Adrenal gland (tissue), 19 donors: Measurements from ENCODE around the gene CCDC80. TPM values are rescaled to one million over a fixed set of nuclear protein-coding genes. Genes with fewer than 3 reads are reported as not detected.
A peak's percentile ranks its signal among the peaks of the same experiment; 100 is the strongest.

ENCODE experiments used
- DNase-seq, 7 donors: peaks; one replicate each; pipeline ENCODE4 v3.0.0-alpha.2; 2019 to 2020
- H3K27ac ChIP-seq, 5 donors: fragments of 200-600 bp; sonication (generic) in 4 of 5; 1 replicate in 3 of 5; 2 replicates in 2 of 5; pipeline versions ENCODE4 v1.5.1 to v1.8.0; 2016 to 2020; ENCODE audit warnings: mild to moderate bottlenecking in 1 of 5
- H3K27me3 ChIP-seq: fragments of 200-600 bp; 2 replicates; pipeline ENCODE4 v1.8.0; 2021
- H3K36me3 ChIP-seq, 2 donors: fragments of 200-600 bp; replicated peaks in 1 of 2; 1 replicate in 1 of 2; 2 replicates in 1 of 2; pipeline versions ENCODE4 v1.5.1 to v1.8.0; 2018 to 2022
- H3K4me1 ChIP-seq, 2 donors: fragments of 200-600 bp; replicated peaks in 1 of 2; 1 replicate in 1 of 2; 2 replicates in 1 of 2; pipeline versions ENCODE4 v1.5.1 to v1.8.0; 2018 to 2021
- H3K4me3 ChIP-seq, 4 donors: fragments of 200-600 bp; sonication (generic) in 3 of 4; one replicate each; pipeline ENCODE4 v1.5.1; 2016 to 2018
- H3K9me3 ChIP-seq, 3 donors: fragments of 200-600 bp; sonication (generic) in 1 of 3; replicated peaks in 1 of 3; 1 replicate in 2 of 3; 2 replicates in 1 of 3; pipeline versions ENCODE4 v1.5.1 to v1.8.0; 2016 to 2021
- CTCF ChIP-seq, 6 experiments: fragments of 450-650 bp in 4 of 6; fragments of 200-600 bp in 2 of 6; sonication (generic) in 1 of 6; IDR thresholded peaks; 1 replicate in 5 of 6; 2 replicates in 1 of 6; pipeline versions ENCODE4 v1.5.1 to v1.8.0; 2016 to 2021; ENCODE audit warnings: antibody characterized with exemption in 6 of 6, mild to moderate bottlenecking in 2 of 6, moderate library complexity in 1 of 6
- POLR2A ChIP-seq, 2 donors: fragments of 450-650 bp; IDR thresholded peaks; one replicate each; pipeline ENCODE4 v1.6.1; 2017; ENCODE audit warnings: antibody characterized with exemption in 2 of 2, mild to moderate bottlenecking in 2 of 2, moderate library complexity in 1 of 2
- WGBS, 4 donors: extraction: QIAGEN DNeasy Blood & Tissue Kit in 2 of 4; methylation state at CpG; one replicate each; pipeline versions ENCODE4 v1.1.5 to v1.1.7; 2013 to 2017; 5-methylcytosine and 5-hydroxymethylcytosine counted together
- intact Hi-C, 2 donors: fragments of 100-400 bp; cut with DNase I; formaldehyde crosslinking; loops; one replicate each; pipeline versions ENCODE4 v1.14.1 to v1.15.0; 2022 to 2023
- long read RNA-seq, 10 donors: library from polyadenylated mRNA in 3 of 10; unstranded in 2 of 10; stranded (forward) in 1 of 10; transcript quantifications; one replicate each; pipeline ENCODE4 v2.0.0 and lab custom pipeline, GENCODE V29; 2021 to 2026
- polyA plus RNA-seq, 3 donors: library from polyadenylated mRNA; stranded (reverse); fragments of 200-250 nt in 2 of 3; fragments of 350-450 nt in 1 of 3; fragmentation: Illumina TruSeq in 1 of 3; extraction: RNeasy Lipid Tissue Mini Kit (QIAGEN cat#74804) in 1 of 3; gene quantifications; one replicate each; pipeline ENCODE4 v1.2.3, GENCODE V29; 2013 to 2014
- total RNA-seq, 9 donors: library from RNA; depleted of rRNA in 4 of 9; stranded (reverse); fragments of >200 nt in 4 of 9; fragments of 120-200 nt in 1 of 9; fragmentation: NEBNext Ultra II Directional in 1 of 9; extraction: Animal tissue kit (Norgen Biotek cat#: 25700) in 1 of 9; gene quantifications; one replicate each; pipeline versions ENCODE4 v1.1.0 to v1.2.4, GENCODE V29; 2013 to 2023
- donor health status: healthy with polysubstance abuse.
- donor health status: Bipolar disorder and iron deficiency.
- donor health status: DM: yes; HTN: yes; CAD: no.
- donor health status: DM: no; HTN: no; CAD: no.
- donor health status: DM: no; HTN: no; CAD: no.
- donor health status: DM: yes; HTN: yes; CAD: no.

Gene CCDC80, protein sequence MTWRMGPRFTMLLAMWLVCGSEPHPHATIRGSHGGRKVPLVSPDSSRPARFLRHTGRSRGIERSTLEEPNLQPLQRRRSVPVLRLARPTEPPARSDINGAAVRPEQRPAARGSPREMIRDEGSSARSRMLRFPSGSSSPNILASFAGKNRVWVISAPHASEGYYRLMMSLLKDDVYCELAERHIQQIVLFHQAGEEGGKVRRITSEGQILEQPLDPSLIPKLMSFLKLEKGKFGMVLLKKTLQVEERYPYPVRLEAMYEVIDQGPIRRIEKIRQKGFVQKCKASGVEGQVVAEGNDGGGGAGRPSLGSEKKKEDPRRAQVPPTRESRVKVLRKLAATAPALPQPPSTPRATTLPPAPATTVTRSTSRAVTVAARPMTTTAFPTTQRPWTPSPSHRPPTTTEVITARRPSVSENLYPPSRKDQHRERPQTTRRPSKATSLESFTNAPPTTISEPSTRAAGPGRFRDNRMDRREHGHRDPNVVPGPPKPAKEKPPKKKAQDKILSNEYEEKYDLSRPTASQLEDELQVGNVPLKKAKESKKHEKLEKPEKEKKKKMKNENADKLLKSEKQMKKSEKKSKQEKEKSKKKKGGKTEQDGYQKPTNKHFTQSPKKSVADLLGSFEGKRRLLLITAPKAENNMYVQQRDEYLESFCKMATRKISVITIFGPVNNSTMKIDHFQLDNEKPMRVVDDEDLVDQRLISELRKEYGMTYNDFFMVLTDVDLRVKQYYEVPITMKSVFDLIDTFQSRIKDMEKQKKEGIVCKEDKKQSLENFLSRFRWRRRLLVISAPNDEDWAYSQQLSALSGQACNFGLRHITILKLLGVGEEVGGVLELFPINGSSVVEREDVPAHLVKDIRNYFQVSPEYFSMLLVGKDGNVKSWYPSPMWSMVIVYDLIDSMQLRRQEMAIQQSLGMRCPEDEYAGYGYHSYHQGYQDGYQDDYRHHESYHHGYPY
- 10 to 100 TPM in 8 of 9 donors, 1 to 10 TPM in 1; 5.7 to 65.3 (median 16.2) TPM for total RNA-seq
- polyA plus RNA-seq, result 10 to 100 TPM; 12.4 to 24.6 (median 19.7) TPM
- long read RNA-seq, donor 1, partial matches to known transcripts, result 0 of 4 reads
- long read RNA-seq, donor 1, other reads (novel, unspliced or antisense), result 0 of 4 reads
- long read RNA-seq, donor 2, partial matches to known transcripts, result 0 of 3 reads
- long read RNA-seq, donor 2, other reads (novel, unspliced or antisense), result 0 of 3 reads
- long read RNA-seq, donor 3, partial matches to known transcripts, result 0 of 3 reads
- long read RNA-seq, donor 3, other reads (novel, unspliced or antisense), result 0 of 3 reads
- long read RNA-seq, donor 4, partial matches to known transcripts, result 6 of 6 reads
- long read RNA-seq, donor 4, other reads (novel, unspliced or antisense), result 0 of 6 reads
- long read RNA-seq, donor 5, full-length matches to known transcripts, result 38 of 48 reads
- long read RNA-seq, donor 5, partial matches to known transcripts, result 4 of 48 reads
- long read RNA-seq, donor 5, other reads (novel, unspliced or antisense), result 6 of 48 reads
- long read RNA-seq, donor 6, partial matches to known transcripts, result 12 of 16 reads
- long read RNA-seq, donor 6, other reads (novel, unspliced or antisense), result 3 of 16 reads
- long read RNA-seq, donor 7, transcript CCDC80-207 (3 exons, 681 nt), result major isoform, 6 of 11 reads
- long read RNA-seq, donor 7, partial matches to known transcripts, result 5 of 11 reads
- long read RNA-seq, donor 7, other reads (novel, unspliced or antisense), result 0 of 11 reads
- long read RNA-seq, donor 8, full-length matches to known transcripts, result 9 of 22 reads
- long read RNA-seq, donor 8, partial matches to known transcripts, result 13 of 22 reads
- long read RNA-seq, donor 8, other reads (novel, unspliced or antisense), result 0 of 22 reads
- long read RNA-seq, donor 9, transcript CCDC80-207 (3 exons, 681 nt), result major isoform, 5 of 5 reads
- long read RNA-seq, donor 9, partial matches to known transcripts, result 0 of 5 reads
- long read RNA-seq, donor 9, other reads (novel, unspliced or antisense), result 0 of 5 reads
- long read RNA-seq, donor 10, partial matches to known transcripts, result 5 of 9 reads
- long read RNA-seq, donor 10, other reads (novel, unspliced or antisense), result 0 of 9 reads

DNA sequence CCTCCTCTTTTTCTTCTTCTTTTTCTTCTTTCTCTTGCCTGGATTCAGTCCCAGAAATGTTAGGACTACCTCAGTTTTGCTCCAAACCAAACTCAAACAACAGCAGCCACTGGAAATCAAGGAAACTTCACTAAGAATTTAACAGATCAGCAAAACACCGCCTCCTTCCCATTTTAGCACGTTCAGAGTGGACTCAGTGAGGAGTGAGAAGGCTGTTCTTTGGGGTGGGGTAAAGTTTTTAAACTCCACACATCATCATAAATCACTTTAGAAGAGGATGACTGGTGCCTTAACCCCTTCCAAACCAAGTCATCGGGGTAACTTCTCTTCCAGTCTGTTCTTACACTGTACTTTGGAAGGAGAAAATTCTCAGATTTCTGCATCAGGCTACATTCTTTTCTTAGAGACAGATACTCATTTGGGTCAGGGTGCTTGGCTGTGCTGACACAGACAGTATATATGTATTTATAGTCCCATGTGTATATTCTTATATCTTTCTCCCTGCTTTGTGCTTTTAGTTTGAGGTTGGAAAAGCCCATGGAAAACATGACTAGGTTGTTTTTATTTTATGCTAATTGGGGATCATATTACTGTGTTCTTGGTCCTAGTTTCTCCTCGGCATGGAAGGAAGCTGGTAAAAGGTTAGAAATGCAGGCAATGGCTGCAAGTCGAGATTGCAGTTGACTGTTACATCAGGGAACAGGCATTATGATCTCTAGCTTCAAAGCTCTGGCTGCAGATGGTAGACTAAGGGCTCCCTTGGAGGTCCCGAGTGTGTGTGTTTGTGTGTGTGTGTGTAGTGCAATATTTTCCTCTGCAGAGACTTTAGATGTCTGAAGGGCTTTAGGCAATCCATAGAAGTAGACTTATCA, at the start of gene CCDC80:
CCDC80 (minus strand) TSS at position 214 of the 872 bp plus-strand sequence. CDS start 1,238 bp downstream, outside the sequence.
- DNase-seq, result peak in 2 of 7 donors; percentile 18 to 34
- H3K27ac ChIP-seq, result peak within 1 kb of the TSS in 4 of 5 donors; percentile 51 to 72 (median 63)
- H3K4me3 ChIP-seq, result peak within 1 kb of the TSS in 2 of 4 donors; percentile 14 to 46
- no peaks in the 10 kb centered on the region for H3K9me3 ChIP-seq
- TF ChIP-seq CTCF (IDR thresholded peaks at IDR 0.05), result no peak
- peak; percentile 60 to 84 for TF ChIP-seq POLR2A (IDR thresholded peaks at IDR 0.05)
- H3K36me3 ChIP-seq, result no peaks in the 10 kb centered on the region
- peaks cover 10 to 34% of the 10 kb centered on the region in 2 donors for H3K4me1 ChIP-seq
- H3K27me3 ChIP-seq, result no peaks in the 10 kb centered on the region
- 5 to 7% (median 7%) methylated on average over 6 of the region's 6 CpGs for WGBS, 4 donors
- intact Hi-C loops, result loop anchor here (5.0 to 10.0 kb wide), 4 partner anchors 56 to 344 kb away; no protein-coding TSS in a partner anchor

- Histone ChIP-seq H3K4me3 (no peak overlapping the region), H3K4me1 (no peaks in the 10 kb centered on the region), H3K9me3 (no peaks in the 10 kb centered on the region), H3K27me3 (no peaks in the 10 kb centered on the region), H3K36me3 (no peaks in the 10 kb centered on the region), H3K27ac (no peak overlapping the region)
- no peak for DNase-seq
- TF ChIP-seq CTCF (IDR thresholded peaks at IDR 0.05) (no peak), POLR2A (IDR thresholded peaks at IDR 0.05) (no peak)
- intact Hi-C loops, result no loop called here
- WGBS, 4 donors, result 90 to 98% (median 94%) methylated on average over 2 of the region's 2 CpGs
Observed at GRCh38 chr3:112689989-112690388, 49.0 kb upstream of the CCDC80 start.

- Histone ChIP-seq H3K27ac (no peak overlapping the region), H3K4me3 (no peak overlapping the region), H3K9me3 (no peaks in the 10 kb centered on the region), H3K36me3 (no peaks in the 10 kb centered on the region), H3K4me1 (no peaks in the 10 kb centered on the region), H3K27me3 (no peaks in the 10 kb centered on the region)
- TF ChIP-seq POLR2A (IDR thresholded peaks at IDR 0.05), result no peak
- TF ChIP-seq CTCF (IDR thresholded peaks at IDR 0.05), result no peak
- no peak for DNase-seq
- intact Hi-C loops, result no loop called here
- 50 to 70% (median 61%) methylated on average over 1 of the region's 1 CpG for WGBS, 4 donors
Observed at GRCh38 chr3:112689385-112689784, 48.4 kb upstream of the CCDC80 start.
